Endothelial cell of umbilical vein (primary cell): ENCODE measurements around the gene MELTF. TPM values are rescaled to one million over a fixed set of nuclear protein-coding genes. Genes with fewer than 3 reads are reported as not detected.

Experiments
- BruUV-seq: library from RNA; stranded (reverse); fragments of 400-500 nt; replicated peaks from 2 replicates; lab custom pipeline; 2021; lab: Mats Ljungman, UMichigan
- CTCF ChIA-PET: fragments of 300-600, 350-600 bp; sonication (Branson Sonifier 250); formaldehyde crosslinking; loops from one replicate; lab custom pipeline; 2021; ENCODE audit warnings: antibody characterized with exemption, inconsistent platforms; lab: Charles Lee
- POLR2A ChIA-PET: fragments of 300-600, 350-600 bp; sonication (Branson Sonifier 250); formaldehyde crosslinking; loops from one replicate; lab custom pipeline; 2021; ENCODE audit warnings: antibody characterized with exemption, inconsistent platforms; lab: Charles Lee
- DNase-seq: peaks from one replicate; pipeline ENCODE4 v3.0.0-alpha.2; 2011; ENCODE audit warnings: low read depth, low spot score
- FAIRE-seq: peaks from 2 replicates; lab custom pipeline; 2011; peaks lifted over from hg19 to GRCh38; lab: Jason Lieb, UNC
- H2AFZ ChIP-seq: 2 replicates; pipeline ENCODE4 v1.6.0; 2012; ENCODE audit warnings: low read depth, low read length, control low read depth, inconsistent platforms
- H3K27ac ChIP-seq: 2 replicates; pipeline ENCODE4 v1.5.1; 2011; ENCODE audit warnings: low read depth, mild to moderate bottlenecking, control low read depth, low read length, moderate library complexity; ENCODE audit not compliant: insufficient read depth
- H3K27me3 ChIP-seq, 2 experiments: 2 replicates each; pipeline versions ENCODE4 v1.6.0 to v1.6.1; 2011; ENCODE audit warnings: low read length in 2 of 2, mixed read lengths in 1 of 2; ENCODE audit not compliant: control insufficient read depth in 2 of 2, insufficient read depth in 2 of 2
- H3K36me3 ChIP-seq, 2 experiments: 2 replicates in 1 of 2; 3 replicates in 1 of 2; pipeline ENCODE4 v1.5.1; 2011; ENCODE audit warnings: low read length in 2 of 2, mild to moderate bottlenecking in 1 of 2, moderate library complexity in 1 of 2; ENCODE audit not compliant: control insufficient read depth in 2 of 2, insufficient read depth in 2 of 2; ENCODE audit errors: extremely low read depth in 1 of 2
- H3K4me1 ChIP-seq: 3 replicates; pipeline ENCODE4 v1.5.1; 2011; ENCODE audit warnings: mild to moderate bottlenecking, low read length; ENCODE audit not compliant: control insufficient read depth, insufficient read depth; ENCODE audit errors: extremely low read depth
- H3K4me2 ChIP-seq: 2 replicates; pipeline ENCODE4 v1.6.1; 2011; ENCODE audit warnings: low read length, control low read depth, mixed read lengths; ENCODE audit not compliant: insufficient read depth
- H3K4me3 ChIP-seq, 3 experiments: fragments of 200-600 bp in 1 of 3; sonication (generic), shearing (Covaris generic) in 1 of 3; replicated peaks in 1 of 3; 2 replicates each; pipeline ENCODE4 v1.5.1; 2011 to 2016; ENCODE audit warnings: control low read depth in 3 of 3, low read length in 3 of 3, mild to moderate bottlenecking in 2 of 3, inconsistent platforms in 1 of 3, low read depth in 1 of 3, moderate library complexity in 1 of 3; ENCODE audit not compliant: insufficient read depth in 1 of 3
- H3K79me2 ChIP-seq: 2 replicates; pipeline ENCODE4 v1.6.0; 2012; ENCODE audit warnings: low read length, inconsistent platforms; ENCODE audit not compliant: control insufficient read depth, insufficient read depth
- H3K9ac ChIP-seq: replicated peaks from 2 replicates; pipeline ENCODE3; 2011; ENCODE audit warnings: low read length, control low read depth; ENCODE audit not compliant: insufficient read depth; ENCODE audit errors: extremely low read depth
- H3K9me1 ChIP-seq: replicated peaks from 3 replicates; pipeline ENCODE4 v1.6.0; 2011; ENCODE audit warnings: mild to moderate bottlenecking, low read length; ENCODE audit not compliant: control insufficient read depth, insufficient read depth; ENCODE audit errors: extremely low read depth
- H3K9me3 ChIP-seq: replicated peaks from 2 replicates; pipeline ENCODE4 v1.5.1; 2012; ENCODE audit warnings: low read length, inconsistent platforms; ENCODE audit not compliant: control insufficient read depth, insufficient read depth
- H4K20me1 ChIP-seq: replicated peaks from 2 replicates; pipeline ENCODE3; 2011; ENCODE audit warnings: mild to moderate bottlenecking, low read length; ENCODE audit not compliant: control insufficient read depth, insufficient read depth; ENCODE audit errors: extremely low read depth
- CTCF ChIP-seq, 2 donors: IDR thresholded peaks; 1 replicate in 1 of 2; 2 replicates in 1 of 2; pipeline ENCODE4 v1.5.1; 2011; ENCODE audit warnings: low read length in 2 of 2, mild to moderate bottlenecking in 2 of 2, moderate library complexity in 2 of 2, control low read depth in 1 of 2, inconsistent platforms in 1 of 2, low read depth in 1 of 2; ENCODE audit not compliant: insufficient read depth in 1 of 2; ENCODE audit errors: extremely low read depth in 1 of 2
- EZH2 ChIP-seq: IDR thresholded peaks from 2 replicates; pipeline ENCODE4 v1.6.1; 2012; ENCODE audit warnings: borderline replicate concordance, low read depth, mild to moderate bottlenecking, moderate library complexity, low read length, inconsistent platforms; ENCODE audit not compliant: severe bottlenecking
- FOS ChIP-seq: IDR thresholded peaks from 2 replicates; pipeline ENCODE4 v1.6.1; 2011; ENCODE audit warnings: mild to moderate bottlenecking, low read length, moderate library complexity, borderline replicate concordance; ENCODE audit not compliant: insufficient read depth
- MYC ChIP-seq: IDR thresholded peaks from one replicate; pipeline ENCODE4 v1.6.1; 2011; ENCODE audit warnings: mild to moderate bottlenecking, low read depth, low read length
- POLR2A ChIP-seq: IDR thresholded peaks from 2 replicates; pipeline ENCODE4 v1.6.1; 2012; ENCODE audit warnings: low read depth, mild to moderate bottlenecking, control low read depth, low read length
- dilution Hi-C: fragments of 300-500 bp; cut with MboI; formaldehyde crosslinking; loops from one replicate; pipeline ENCODE4 v1.15.0; 2019; ENCODE audit warnings: low sequenced_read_pairs; ENCODE audit not compliant: extremely low pct_ligation_motif_present
- intact Hi-C: fragments of 100-400 bp; cut with micrococcal nuclease; formaldehyde crosslinking; loops from one replicate; pipeline ENCODE4 v1.10.0; 2022
- polyA plus RNA-seq, 4 experiments: library from polyadenylated mRNA; depleted of rRNA in 3 of 4; stranded (reverse) in 3 of 4; unstranded in 1 of 4; fragments of >200 nt; gene quantifications; 2 replicates each; pipeline versions ENCODE4 v1.2.1 to v1.2.3, GENCODE V29; 2011 to 2012; ENCODE audit warnings: missing spikeins in 1 of 4
- total RNA-seq: library from RNA; stranded (reverse); gene quantifications from 2 replicates; pipeline ENCODE4 v1.2.3, GENCODE V29; 2021

MELTF gene
- total and polyA plus RNA-seq, 2 donors (not counting 3 experiments of a cell fraction or from before 2014, with no cell fraction given), result 0.59 to 2.3 TPM

- Histone ChIP-seq H3K9me3 (no peaks in the 10 kb centered on the region), H3K36me3 (peaks cover 2 to 4% of the 10 kb centered on the region in 2 experiments), H4K20me1 (no peaks in the 10 kb centered on the region), H3K79me2 (no peaks in the 10 kb centered on the region), H3K27me3 (no peaks in the 10 kb centered on the region), H3K4me3 (no peak overlapping the region), H3K9ac (no peak overlapping the region), H3K4me1 (no peaks in the 10 kb centered on the region), H3K27ac (no peak overlapping the region), H3K4me2 (no peak overlapping the region), H2AFZ (no peak overlapping the region), H3K9me1 (no peaks in the 10 kb centered on the region)
- POLR2A ChIA-PET, result interaction anchor here (0.6 kb wide), 1 partner anchor 1150 kb away, joined by 5 read pairs; no protein-coding TSS in a partner anchor
- DNase-seq, result no peak
- no peak for FAIRE-seq
- no peak for TF ChIP-seq POLR2A
- TF ChIP-seq EZH2, result no peak
- no peak for TF ChIP-seq MYC
- TF ChIP-seq CTCF (IDR thresholded peaks at IDR 0.05; ENCODE audit: extremely low read depth in 1 of 2, insufficient read depth in 1 of 2, low read depth in 1 of 2, low read length in 2 of 2), result no peak
- TF ChIP-seq FOS, result no peak
- dilution Hi-C loops (no loop called here), intact Hi-C loops (no loop called here)
- CTCF ChIA-PET, result interaction anchor here (0.7 to 1.8 kb wide), 3 partner anchors 12 to 145 kb away, joined by 3 to 4 read pairs (median 4); partner anchors contain the start of gene MELTF
- BruUV-seq, result no TSS peak
These were observed 12.9 kb upstream of the MELTF start for GRCh38 chr3:197042539-197042938.
